HEK293 (cell line): ENCODE data around the gene MGA.

Experiments used
- CTCF ChIA-PET: fragments of 350-600 bp; formaldehyde crosslinking; extraction: SDS; loops from one replicate; lab custom pipeline; 2021; ENCODE audit warnings: antibody characterized with exemption; lab: Yijun Ruan, JAX
- POLR2A ChIA-PET: fragments of 300-600 bp; formaldehyde crosslinking; extraction: SDS; loops from one replicate; lab custom pipeline; 2020; ENCODE audit warnings: antibody characterized with exemption, inconsistent platforms; lab: Yijun Ruan, JAX
- H3K27ac ChIP-seq: fragments of 200-500 bp; sonication (Bioruptor generic); 2 replicates; pipeline ENCODE4 v1.5.1; 2014; ENCODE audit warnings: low read depth, low read length, control low read depth, inconsistent platforms; ENCODE audit errors: extremely low read depth
- H3K36me3 ChIP-seq, 2 experiments: fragments of 200-500 bp in 1 of 2; sonication (Bioruptor generic) in 1 of 2; 1 replicate in 1 of 2; 2 replicates in 1 of 2; pipeline ENCODE4 v1.5.1; 2014 to 2017; ENCODE audit warnings: inconsistent platforms in 2 of 2, low read length in 2 of 2; ENCODE audit not compliant: control insufficient read depth in 2 of 2, insufficient read depth in 1 of 2
- H3K4me1 ChIP-seq: fragments of 200-500 bp; sonication (Bioruptor generic); 2 replicates; pipeline ENCODE4 v1.5.1; 2014; ENCODE audit warnings: mild to moderate bottlenecking, low read length, inconsistent platforms; ENCODE audit not compliant: control insufficient read depth, insufficient read depth
- H3K4me3 ChIP-seq: 2 replicates; pipeline ENCODE4 v1.5.1; 2011; ENCODE audit warnings: low read depth, mild to moderate bottlenecking, control low read depth, low read length, moderate library complexity
- H3K9me3 ChIP-seq: fragments of 200-500 bp; sonication (Bioruptor generic); 2 replicates; pipeline ENCODE4 v1.5.1; 2014; ENCODE audit warnings: low read depth, low read length, inconsistent platforms; ENCODE audit not compliant: control insufficient read depth, insufficient read depth
- ATF2 ChIP-seq: fragments of 450-650 bp; formaldehyde crosslinking; IDR thresholded peaks from 2 replicates; pipeline ENCODE4 v1.5.1; 2016; ENCODE audit warnings: missing biosample characterization, missing genetic modification characterization, low read depth
- MZF1 ChIP-seq: fragments of 450-650 bp; formaldehyde crosslinking; IDR thresholded peaks from 2 replicates; pipeline ENCODE4 v1.5.1; 2017; ENCODE audit warnings: missing biosample characterization, missing genetic modification characterization, borderline replicate concordance
- SCRT2 ChIP-seq: fragments of 450-650 bp; formaldehyde crosslinking; IDR thresholded peaks from 2 replicates; pipeline ENCODE4 v1.5.1; 2016; ENCODE audit warnings: missing biosample characterization, missing genetic modification characterization
- TCF7L2 ChIP-seq: IDR thresholded peaks from 2 replicates; pipeline ENCODE4 v1.6.1; 2011; ENCODE audit warnings: low read depth, mild to moderate bottlenecking, inconsistent platforms, low read length, moderate library complexity, borderline replicate concordance
- YY1 ChIP-seq: fragments of 450-650 bp; formaldehyde crosslinking; IDR thresholded peaks from 2 replicates; pipeline ENCODE4 v1.5.1; 2018; ENCODE audit warnings: missing biosample characterization, missing genetic modification characterization
- ZBTB7A ChIP-seq: fragments of 450-650 bp; formaldehyde crosslinking; IDR thresholded peaks from 2 replicates; pipeline ENCODE4 v1.5.1; 2016; ENCODE audit warnings: low read depth, missing biosample characterization, missing genetic modification characterization
- ZNF133 ChIP-seq: fragments of 450-650 bp; formaldehyde crosslinking; IDR thresholded peaks from 2 replicates; pipeline ENCODE4 v1.5.1; 2016; ENCODE audit warnings: missing biosample characterization, missing genetic modification characterization
- ZNF184 ChIP-seq: fragments of 450-650 bp; IDR thresholded peaks from 2 replicates; pipeline ENCODE4 v1.5.1; 2018; ENCODE audit warnings: missing biosample characterization, mild to moderate bottlenecking, missing genetic modification characterization
- ZNF302 ChIP-seq: fragments of 450-650 bp; formaldehyde crosslinking; IDR thresholded peaks from 2 replicates; pipeline ENCODE4 v1.5.1; 2016; ENCODE audit warnings: missing biosample characterization, missing genetic modification characterization, low read depth
- ZNF404 ChIP-seq: fragments of 450-650 bp; formaldehyde crosslinking; IDR thresholded peaks from 2 replicates; pipeline ENCODE4 v1.5.1; 2017; ENCODE audit warnings: missing biosample characterization, missing genetic modification characterization
- ZNF513 ChIP-seq: fragments of 450-650 bp; IDR thresholded peaks from 2 replicates; pipeline ENCODE4 v1.5.1; 2018; ENCODE audit warnings: missing biosample characterization, missing genetic modification characterization
- ZNF548 ChIP-seq: fragments of 450-650 bp; formaldehyde crosslinking; IDR thresholded peaks from 2 replicates; pipeline ENCODE4 v1.5.1; 2016; ENCODE audit warnings: missing biosample characterization, missing genetic modification characterization
- ZNF560 ChIP-seq: fragments of 450-650 bp; formaldehyde crosslinking; IDR thresholded peaks from 2 replicates; pipeline ENCODE4 v1.5.1; 2017; ENCODE audit warnings: missing biosample characterization, missing genetic modification characterization, borderline replicate concordance
- ZNF600 ChIP-seq: fragments of 450-650 bp; formaldehyde crosslinking; IDR thresholded peaks from 2 replicates; pipeline ENCODE4 v1.5.1; 2016; ENCODE audit warnings: missing biosample characterization, missing genetic modification characterization
- ZNF623 ChIP-seq: fragments of 450-650 bp; formaldehyde crosslinking; IDR thresholded peaks from 2 replicates; pipeline ENCODE4 v1.5.1; 2016; ENCODE audit warnings: missing biosample characterization, missing genetic modification characterization
- ZNF626 ChIP-seq: fragments of 450-650 bp; sonication (Bioruptor Pico); formaldehyde crosslinking; IDR thresholded peaks from 2 replicates; pipeline ENCODE4 v1.5.1; 2018; ENCODE audit warnings: missing biosample characterization, missing genetic modification characterization, inconsistent platforms
- ZNF629 ChIP-seq: fragments of 450-650 bp; formaldehyde crosslinking; IDR thresholded peaks from 2 replicates; pipeline ENCODE4 v1.5.1; 2017; ENCODE audit warnings: missing biosample characterization, missing genetic modification characterization
- ZNF654 ChIP-seq: fragments of 450-650 bp; formaldehyde crosslinking; IDR thresholded peaks from 2 replicates; pipeline ENCODE4 v1.5.1; 2016; ENCODE audit warnings: low read depth, missing biosample characterization, missing genetic modification characterization
- ZNF747 ChIP-seq: fragments of 450-650 bp; formaldehyde crosslinking; IDR thresholded peaks from 2 replicates; pipeline ENCODE4 v1.5.1; 2016; ENCODE audit warnings: missing biosample characterization, missing genetic modification characterization
- ZNF768 ChIP-seq: fragments of 450-650 bp; formaldehyde crosslinking; IDR thresholded peaks from 2 replicates; pipeline ENCODE4 v1.5.1; 2018; ENCODE audit warnings: missing biosample characterization, mild to moderate bottlenecking, missing genetic modification characterization
- ZNF792 ChIP-seq: fragments of 450-650 bp; formaldehyde crosslinking; IDR thresholded peaks from 2 replicates; pipeline ENCODE4 v1.5.1; 2016; ENCODE audit warnings: missing biosample characterization, missing genetic modification characterization
- TF ChIP-seq, protein P1 (sequence below): fragments of 450-650 bp; formaldehyde crosslinking; IDR thresholded peaks from 2 replicates; pipeline ENCODE4 v1.5.1; 2016; ENCODE audit warnings: missing biosample characterization, missing genetic modification characterization
- TF ChIP-seq, protein P2 (sequence below): fragments of 450-650 bp; formaldehyde crosslinking; IDR thresholded peaks from 2 replicates; pipeline ENCODE4 v1.5.1; 2017; ENCODE audit warnings: missing biosample characterization, mild to moderate bottlenecking, missing genetic modification characterization, moderate library complexity

Gene MGA

GRCh38 chr15:41811432-41812195 lies 151.4 kb downstream of the MGA start:
- ChIA-PET CTCF (interaction anchor here (0.6 to 6.5 kb wide), 25 partner anchors 8 to 368 kb away, joined by 3 to 100 read pairs (median 4); partner anchors contain the start of gene MAPKBP1), POLR2A (no interaction called here)
- no peak overlapping the region for H3K27ac ChIP-seq
- no peak overlapping the region for H3K4me3 ChIP-seq
- H3K36me3 ChIP-seq = peaks cover 0 to 16% of the 10 kb centered on the region in 2 experiments; a peak in 1 of 3 replicates
- no peaks in the 10 kb centered on the region for H3K9me3 ChIP-seq
- H3K4me1 ChIP-seq = no peaks in the 10 kb centered on the region
- TF ChIP-seq ZNF792 (tag by site-specific recombination) = no peak
- TF ChIP-seq ZNF560 = no peak
- TF ChIP-seq ZNF768 (tag by site-specific recombination) = no peak
- no peak for TF ChIP-seq SCRT2 (tag by site-specific recombination)
- no peak for TF ChIP-seq YY1 (tag by site-specific recombination)
- TF ChIP-seq ZNF548 = no peak
- no peak for TF ChIP-seq ZNF513 (tag by site-specific recombination)
- TF ChIP-seq ZNF654 (tag by site-specific recombination) = peak; percentile 76
- TF ChIP-seq ZNF626 (tag by site-specific recombination) = no peak
- TF ChIP-seq ZNF302 (tag by site-specific recombination) = no peak
- TF ChIP-seq ZNF623 = no peak
- no peak for TF ChIP-seq MZF1 (tag by site-specific recombination)
- TF ChIP-seq, protein P1, sequence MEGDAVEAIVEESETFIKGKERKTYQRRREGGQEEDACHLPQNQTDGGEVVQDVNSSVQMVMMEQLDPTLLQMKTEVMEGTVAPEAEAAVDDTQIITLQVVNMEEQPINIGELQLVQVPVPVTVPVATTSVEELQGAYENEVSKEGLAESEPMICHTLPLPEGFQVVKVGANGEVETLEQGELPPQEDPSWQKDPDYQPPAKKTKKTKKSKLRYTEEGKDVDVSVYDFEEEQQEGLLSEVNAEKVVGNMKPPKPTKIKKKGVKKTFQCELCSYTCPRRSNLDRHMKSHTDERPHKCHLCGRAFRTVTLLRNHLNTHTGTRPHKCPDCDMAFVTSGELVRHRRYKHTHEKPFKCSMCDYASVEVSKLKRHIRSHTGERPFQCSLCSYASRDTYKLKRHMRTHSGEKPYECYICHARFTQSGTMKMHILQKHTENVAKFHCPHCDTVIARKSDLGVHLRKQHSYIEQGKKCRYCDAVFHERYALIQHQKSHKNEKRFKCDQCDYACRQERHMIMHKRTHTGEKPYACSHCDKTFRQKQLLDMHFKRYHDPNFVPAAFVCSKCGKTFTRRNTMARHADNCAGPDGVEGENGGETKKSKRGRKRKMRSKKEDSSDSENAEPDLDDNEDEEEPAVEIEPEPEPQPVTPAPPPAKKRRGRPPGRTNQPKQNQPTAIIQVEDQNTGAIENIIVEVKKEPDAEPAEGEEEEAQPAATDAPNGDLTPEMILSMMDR (tag by site-specific recombination) = peak; percentile 56; the same call in 1 of the 2 replicates
- TF ChIP-seq, protein P2, sequence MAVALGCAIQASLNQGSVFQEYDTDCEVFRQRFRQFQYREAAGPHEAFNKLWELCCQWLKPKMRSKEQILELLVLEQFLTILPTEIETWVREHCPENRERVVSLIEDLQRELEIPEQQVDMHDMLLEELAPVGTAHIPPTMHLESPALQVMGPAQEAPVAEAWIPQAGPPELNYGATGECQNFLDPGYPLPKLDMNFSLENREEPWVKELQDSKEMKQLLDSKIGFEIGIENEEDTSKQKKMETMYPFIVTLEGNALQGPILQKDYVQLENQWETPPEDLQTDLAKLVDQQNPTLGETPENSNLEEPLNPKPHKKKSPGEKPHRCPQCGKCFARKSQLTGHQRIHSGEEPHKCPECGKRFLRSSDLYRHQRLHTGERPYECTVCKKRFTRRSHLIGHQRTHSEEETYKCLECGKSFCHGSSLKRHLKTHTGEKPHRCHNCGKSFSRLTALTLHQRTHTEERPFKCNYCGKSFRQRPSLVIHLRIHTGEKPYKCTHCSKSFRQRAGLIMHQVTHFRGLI (tag by site-specific recombination) = no peak
- TF ChIP-seq ATF2 (tag by site-specific recombination) = no peak
- no peak for TF ChIP-seq ZNF133 (tag by site-specific recombination)
- no peak for TF ChIP-seq TCF7L2
- TF ChIP-seq ZNF629 (tag by site-specific recombination) = no peak
- no peak for TF ChIP-seq ZBTB7A (tag by site-specific recombination)
- TF ChIP-seq ZNF404 (tag by site-specific recombination) = no peak
- 0 out of 2 replicates have a peak, but pooled peaks have one; percentile 32 for TF ChIP-seq ZNF600 (tag by site-specific recombination)
- no peak for TF ChIP-seq ZNF747 (tag by site-specific recombination)
- TF ChIP-seq ZNF184 (tag by site-specific recombination) = no peak
